ENCODE measurements around the gene ADARB2. TPM values are rescaled to one million over a fixed set of nuclear protein-coding genes. Genes with fewer than 3 reads are reported as not detected.
A peak's percentile ranks its signal among the peaks of the same experiment; 100 is the strongest.
"Not testable (repeated sequence)": the region's sequence is repeated elsewhere in the genome, so short reads cannot be mapped to it uniquely, and the experiment has no call there.

ADARB2 gene
- total RNA-seq, 1 donor: 1.1 TPM

- DNase-seq (ENCODE audit: low read depth in 2 of 3, low spot score in 2 of 3): no peak
Observed at GRCh38 chr10:1364151-1364910, 373.0 kb downstream of the ADARB2 start.

DNA sequence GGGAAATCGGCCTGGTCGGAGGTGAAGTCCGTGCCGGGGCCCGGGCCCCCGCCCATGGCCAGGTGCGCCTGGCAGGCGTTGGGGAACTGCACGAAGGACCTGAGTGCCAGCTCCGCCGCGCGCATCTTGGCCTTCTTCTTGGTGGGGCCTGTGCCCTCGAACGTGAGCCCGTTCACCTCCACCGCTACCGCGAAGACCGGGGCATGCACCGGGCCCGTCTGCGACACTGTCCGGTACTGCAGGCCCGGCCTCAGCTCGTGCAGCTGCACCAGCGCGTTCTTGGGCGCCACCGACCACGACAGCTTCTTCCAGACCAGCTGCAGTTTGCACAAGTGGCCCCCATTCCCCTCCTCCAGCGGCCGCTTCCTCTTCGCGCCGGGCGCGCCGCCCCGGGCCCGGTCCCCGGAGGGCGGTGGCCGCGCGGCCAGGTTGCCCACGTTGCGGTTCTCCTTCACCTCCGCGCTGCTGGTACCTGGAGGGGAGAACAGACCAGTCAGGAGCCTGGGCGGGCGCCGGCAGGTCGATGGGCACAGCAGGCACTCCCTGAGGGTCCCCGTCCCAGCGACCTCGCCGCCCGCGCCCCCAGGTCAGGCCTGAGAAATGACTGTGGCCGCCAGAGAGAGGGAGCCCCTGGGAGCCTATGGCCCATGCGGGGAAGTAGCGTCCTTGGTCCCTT, 373.7 kb downstream of the ADARB2 start:
- no peak for DNase-seq (ENCODE audit: low read depth in 2 of 3, low spot score in 2 of 3)

DNA sequence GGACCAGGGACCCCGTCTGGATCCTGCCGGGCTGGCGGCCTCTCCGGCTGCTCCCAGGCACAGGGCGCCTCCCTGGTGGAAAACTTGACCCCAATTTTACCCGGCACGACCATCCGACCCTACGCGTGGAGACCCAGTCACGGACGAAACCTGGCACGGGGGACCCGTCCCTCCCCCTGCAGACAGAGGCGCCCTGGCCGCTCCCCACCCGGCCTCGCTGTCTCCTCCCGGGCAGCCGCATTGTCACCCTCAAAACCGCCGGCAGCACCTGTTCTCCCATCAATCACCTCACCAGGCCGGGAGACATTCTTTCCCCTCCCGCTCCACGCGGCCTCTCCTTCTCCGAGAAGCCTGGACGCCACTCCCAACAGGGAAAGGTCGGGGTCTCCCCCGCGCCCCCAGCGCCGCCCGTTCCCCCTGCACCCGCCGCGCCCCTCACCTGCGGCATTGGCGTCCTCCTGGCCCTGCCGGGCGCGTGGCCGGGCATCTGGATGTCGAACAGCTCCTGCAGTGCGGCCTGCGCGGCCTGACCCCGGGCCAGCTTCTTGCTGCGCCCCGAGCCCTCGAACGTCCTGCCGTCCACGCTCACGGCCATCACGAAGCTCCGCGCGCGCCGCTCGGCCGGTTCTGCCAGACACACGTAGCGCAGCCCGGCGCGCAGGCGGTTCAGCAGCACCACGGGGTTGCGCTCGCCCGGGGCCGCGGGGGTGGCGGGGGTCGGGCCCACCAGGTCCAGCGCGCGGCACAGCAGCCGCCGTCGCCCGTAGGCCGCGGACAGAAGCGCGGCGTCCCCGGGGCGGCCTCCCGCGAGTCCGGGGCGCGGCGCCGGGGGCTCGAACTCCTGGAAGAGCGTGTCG, 374.5 kb downstream of the ADARB2 start:
- no peak for DNase-seq (ENCODE audit: low read depth in 2 of 3, low spot score in 2 of 3)

DNA sequence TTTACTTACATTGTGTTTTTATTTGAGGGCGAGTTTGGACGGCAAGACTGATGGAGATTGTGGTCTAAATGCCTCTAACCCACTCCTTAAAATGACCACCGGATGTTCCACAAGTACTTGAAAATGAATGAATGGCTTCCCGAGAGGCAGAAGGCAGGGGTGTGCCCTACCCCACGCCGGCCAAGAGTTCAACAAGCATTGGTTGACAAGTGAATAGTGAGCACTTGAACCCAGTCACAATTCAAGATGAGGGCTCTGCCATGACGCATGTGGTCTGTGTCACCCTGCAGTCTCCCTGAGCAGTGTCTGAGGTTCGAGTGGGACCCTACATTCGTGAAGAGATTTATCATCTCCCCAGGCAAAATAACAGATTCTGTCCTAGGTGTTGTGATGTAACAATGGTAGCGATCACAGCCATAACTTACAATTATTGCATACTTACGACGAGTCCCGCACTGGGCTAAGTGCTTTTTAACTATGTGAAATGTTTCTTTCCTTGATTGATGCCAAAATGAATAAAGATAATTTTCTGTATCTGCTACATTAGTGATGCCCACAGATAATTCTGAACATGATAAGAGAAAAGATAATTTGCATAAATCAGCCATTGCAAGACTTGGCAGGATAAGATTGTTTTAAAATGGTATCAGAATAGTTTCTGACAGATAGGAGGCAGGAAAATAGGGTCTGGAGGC, 375.8 kb downstream of the ADARB2 start:
- DNase-seq (ENCODE audit: low read depth in 2 of 3, low spot score in 2 of 3): no peak

DNA sequence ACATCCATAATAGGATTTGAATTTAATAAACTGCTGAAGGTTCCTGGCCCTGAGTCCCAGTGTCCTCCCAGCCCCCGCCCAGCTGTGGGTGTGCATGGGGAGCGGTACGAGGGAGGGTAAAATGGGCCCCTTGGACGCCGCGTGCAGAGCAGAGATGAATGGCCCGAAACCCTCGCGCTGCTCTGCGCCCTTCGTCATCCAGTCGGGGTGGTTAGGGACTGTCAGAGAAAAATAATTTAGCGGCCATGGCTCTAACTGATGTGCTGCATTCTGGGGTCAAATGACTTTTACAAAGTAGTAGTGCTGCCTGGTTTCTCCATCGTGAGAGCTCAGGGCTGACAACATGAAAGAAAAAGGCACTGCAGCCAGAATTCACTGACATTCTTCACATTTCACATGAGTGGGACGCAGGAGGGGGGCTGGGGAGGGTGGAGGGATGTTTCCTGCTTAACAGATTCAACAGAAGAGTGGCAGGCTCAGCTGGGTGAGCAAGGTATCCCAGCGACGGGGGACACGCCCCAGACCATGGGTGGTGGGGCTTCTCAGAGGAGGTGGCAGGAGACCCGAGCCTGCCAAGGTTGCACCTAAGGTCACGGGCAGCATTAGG, 376.7 kb downstream of the ADARB2 start:
- DNase-seq (ENCODE audit: low read depth in 2 of 3, low spot score in 2 of 3): no peak

DNA sequence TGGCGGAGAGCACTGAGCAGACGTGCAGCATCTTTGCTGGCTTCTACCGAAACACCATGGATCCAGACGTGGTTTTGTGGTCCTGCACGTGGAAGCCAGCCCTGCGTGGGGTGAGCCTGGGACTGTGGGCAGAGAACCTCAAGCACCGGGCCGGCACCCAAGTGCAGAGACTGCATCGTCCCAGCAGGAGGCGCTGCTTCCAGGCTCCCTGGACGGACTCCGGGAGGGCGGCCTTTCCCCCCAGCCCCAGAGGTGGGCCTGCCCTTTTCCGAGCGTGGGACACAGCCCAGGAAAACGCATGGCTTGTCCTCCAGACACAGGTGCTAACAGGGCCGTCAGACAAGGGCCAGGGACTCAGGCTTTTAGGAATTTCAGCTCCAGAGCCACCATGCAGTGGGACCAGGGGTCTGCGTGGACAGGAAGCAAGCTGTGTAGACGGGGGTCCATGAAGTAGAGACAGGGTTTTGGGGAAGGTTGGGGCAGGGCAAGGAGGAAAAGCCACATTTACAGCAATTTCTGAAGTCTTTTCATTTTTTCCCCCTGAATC, 377.2 kb downstream of the ADARB2 start:
- no peak for DNase-seq (ENCODE audit: low read depth in 2 of 3, low spot score in 2 of 3)

DNA sequence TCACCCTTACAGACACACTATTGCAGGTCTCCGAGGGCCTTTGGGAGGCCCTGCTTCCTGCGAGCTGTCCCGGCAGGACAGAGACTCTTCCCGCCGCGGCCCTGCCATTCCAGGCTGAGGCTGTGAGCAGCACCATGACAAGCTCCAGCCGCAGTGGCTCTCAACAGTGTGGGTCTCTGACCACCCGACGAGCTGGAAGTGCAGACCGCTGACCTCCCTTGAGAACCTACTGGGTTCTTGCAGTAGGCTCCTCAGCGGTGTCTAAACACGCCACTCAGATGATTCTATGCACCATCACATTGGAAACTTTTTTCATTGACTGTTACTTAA, 377.7 kb downstream of the ADARB2 start:
- no peak for DNase-seq (ENCODE audit: low read depth in 2 of 3, low spot score in 2 of 3)

- DNase-seq (ENCODE audit: low read depth in 2 of 3, low spot score in 2 of 3): peak in 2 of 3 donors; percentile 5 to 64
Observed at GRCh38 chr10:1358860-1359625, 378.3 kb downstream of the ADARB2 start.

DNA sequence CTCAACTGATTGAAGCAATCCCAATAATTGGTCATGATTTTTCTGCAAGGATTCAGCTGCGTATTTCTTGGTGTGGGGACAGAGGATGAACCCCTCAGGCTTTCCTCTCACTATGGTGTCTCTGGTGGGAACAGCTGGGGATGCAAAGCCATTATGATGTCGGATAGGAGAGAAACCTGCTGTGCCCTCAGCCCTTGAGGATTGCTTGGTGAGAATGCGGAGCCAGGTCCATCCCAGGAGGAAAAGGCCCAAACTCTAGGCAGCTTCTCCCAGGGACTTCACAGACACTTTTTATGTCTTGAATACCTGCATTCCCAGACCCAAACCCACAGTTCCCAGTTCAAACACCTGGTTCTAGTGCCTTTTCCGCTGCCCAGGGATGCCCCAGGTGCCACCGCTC, 379.2 kb downstream of the ADARB2 start:
- DNase-seq (ENCODE audit: low read depth in 2 of 3, low spot score in 2 of 3): no peak

GRCh38 chr10:1356349-1356748, 381.0 kb downstream of the ADARB2 start:
- no peak for DNase-seq (ENCODE audit: low read depth in 2 of 3, low spot score in 2 of 3)

- no peak for DNase-seq (ENCODE audit: low read depth in 2 of 3, low spot score in 2 of 3)
Observed at GRCh38 chr10:1354809-1355710, 382.3 kb downstream of the ADARB2 start.

DNA sequence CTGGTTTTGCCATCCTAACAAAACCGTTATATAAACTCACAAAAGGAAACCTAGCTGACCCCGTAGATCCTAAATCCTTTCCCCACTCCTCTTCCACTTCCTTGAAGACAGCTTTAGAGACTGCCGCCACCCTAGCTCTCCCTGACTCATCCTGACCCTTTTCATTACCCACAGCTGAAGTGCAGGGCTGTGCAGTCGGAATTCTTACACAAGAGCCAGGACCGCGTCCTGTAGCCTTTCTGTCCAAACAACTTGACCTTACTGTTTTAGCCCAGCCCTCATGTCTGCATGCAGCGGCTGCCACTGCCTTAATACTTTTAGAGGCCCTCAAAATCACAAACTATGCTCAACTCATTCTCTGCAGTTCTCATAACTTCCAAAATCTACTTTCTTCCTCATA, 385.0 kb downstream of the ADARB2 start:
- not testable (repeated sequence) for DNase-seq (ENCODE audit: low read depth in 2 of 3, low spot score in 2 of 3)

GRCh38 chr10:1348773-1349050, 388.6 kb downstream of the ADARB2 start:
- no peak for DNase-seq (ENCODE audit: low read depth in 2 of 3, low spot score in 2 of 3)

GRCh38 chr10:1347962-1348772, 389.2 kb downstream of the ADARB2 start:
- no peak for DNase-seq (ENCODE audit: low read depth in 2 of 3, low spot score in 2 of 3)

GRCh38 chr10:1347525-1347924, 389.8 kb downstream of the ADARB2 start:
- no peak for DNase-seq (ENCODE audit: low read depth in 2 of 3, low spot score in 2 of 3)

GRCh38 chr10:1346201-1346600, 391.1 kb downstream of the ADARB2 start:
- no peak for DNase-seq (ENCODE audit: low read depth in 2 of 3, low spot score in 2 of 3)

DNA sequence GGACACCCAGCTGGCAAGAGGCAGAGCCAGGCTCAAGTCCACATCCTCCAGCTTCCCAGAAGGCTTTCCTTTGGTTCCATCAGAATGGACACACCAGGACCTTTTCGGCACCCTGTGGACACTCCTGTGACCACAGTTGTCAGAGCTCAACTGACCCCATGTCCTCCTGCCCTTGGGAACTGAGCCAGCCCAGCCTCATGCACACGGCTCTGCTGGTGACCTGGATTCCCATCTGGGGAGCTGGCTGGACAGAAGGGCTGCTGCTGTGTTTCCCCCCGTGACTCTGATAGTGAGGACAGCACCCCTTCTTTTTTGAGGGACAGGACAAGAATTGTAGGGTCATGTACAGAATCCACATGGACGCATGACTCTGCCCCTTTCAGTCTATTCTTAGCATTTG, 392.0 kb downstream of the ADARB2 start:
- no peak for DNase-seq (ENCODE audit: low read depth in 2 of 3, low spot score in 2 of 3)

DNA sequence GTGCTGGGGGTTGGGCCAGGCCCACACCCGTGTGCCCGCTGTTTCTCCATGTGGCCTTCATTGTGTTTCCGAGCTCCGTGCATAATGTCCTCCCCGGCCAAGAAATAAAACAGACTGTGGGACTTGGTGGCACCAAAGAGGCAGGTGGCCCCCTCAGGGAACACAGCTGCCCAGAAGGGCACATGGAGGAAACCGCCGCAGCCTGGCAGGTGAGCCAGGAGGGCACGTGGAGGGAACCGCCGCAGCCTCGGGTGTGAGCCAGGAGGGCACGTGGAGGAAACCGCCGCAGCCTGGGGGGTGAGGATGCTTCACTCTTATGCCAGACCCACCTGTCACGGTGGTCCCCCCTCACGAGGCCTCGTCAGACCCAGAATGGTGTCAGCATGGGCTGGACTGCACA, 392.5 kb downstream of the ADARB2 start:
- no peak for DNase-seq (ENCODE audit: low read depth in 2 of 3, low spot score in 2 of 3)

Data from hematopoietic multipotent progenitor cell (in vitro differentiated cells).